PC-9 (cell line): ENCODE results near the gene MSLN. TPM values are rescaled to one million over a fixed set of nuclear protein-coding genes. Genes with fewer than 3 reads are reported as not detected.

Experiments
- BruUV-seq: library from RNA; stranded (reverse); fragments of 400-500 nt; replicated peaks from 2 replicates; lab custom pipeline; 2021; lab: Mats Ljungman, UMichigan
- CTCF ChIA-PET: fragments of 300-600 bp; sonication (Branson Sonifier 250); formaldehyde crosslinking; loops from one replicate; lab custom pipeline; 2022; ENCODE audit warnings: antibody characterized with exemption; lab: Charles Lee
- POLR2A ChIA-PET: fragments of 300-600 bp; sonication (Branson Sonifier 250); formaldehyde crosslinking; loops from one replicate; lab custom pipeline; 2022; ENCODE audit warnings: antibody characterized with exemption; ENCODE audit not compliant: unreplicated experiment; lab: Charles Lee
- DNase-seq, 2 experiments: peaks; one replicate each; pipeline versions ENCODE4 v3.0.0 to v3.0.0-alpha.2; 2015 to 2022; ENCODE audit warnings: mixed read lengths in 1 of 2
- H2AFZ ChIP-seq: fragments of 200-600 bp; sonication (generic); 2 replicates; pipeline ENCODE4 v1.8.1; 2017; ENCODE audit warnings: antibody characterized with exemption
- H3F3A ChIP-seq: fragments of 200-600 bp; sonication (generic); 2 replicates; pipeline ENCODE4 v1.8.1; 2017; ENCODE audit warnings: antibody characterized with exemption, mild to moderate bottlenecking, low read depth; ENCODE audit not compliant: insufficient read depth
- H3K27ac ChIP-seq: fragments of 200-600 bp; sonication (generic); 2 replicates; pipeline ENCODE4 v1.6.1; 2016; ENCODE audit warnings: mixed run types
- H3K27me3 ChIP-seq: fragments of 200-600 bp; sonication (generic); 2 replicates; pipeline ENCODE4 v1.6.1; 2016; ENCODE audit warnings: low read depth, mixed run types; ENCODE audit not compliant: insufficient read depth
- H3K36me3 ChIP-seq: fragments of 200-600 bp; sonication (generic); 2 replicates; pipeline ENCODE4 v1.6.1; 2016; ENCODE audit warnings: low read depth, mixed run types
- H3K4me1 ChIP-seq: fragments of 200-600 bp; sonication (generic); replicated peaks from 2 replicates; pipeline ENCODE4 v1.6.1; 2016; ENCODE audit warnings: mixed run types; ENCODE audit not compliant: insufficient read depth
- H3K4me2 ChIP-seq: fragments of 200-600 bp; sonication (generic); 2 replicates; pipeline ENCODE4 v1.6.1; 2017; ENCODE audit warnings: mixed run types
- H3K4me3 ChIP-seq: fragments of 200-600 bp; sonication (generic); 2 replicates; pipeline ENCODE4 v1.6.1; 2016; ENCODE audit warnings: mixed run types
- H3K79me2 ChIP-seq: fragments of 200-600 bp; sonication (generic); 2 replicates; pipeline ENCODE4 v1.6.1; 2017; ENCODE audit warnings: low read depth, mixed run types
- H3K9me2 ChIP-seq: fragments of 200-600 bp; sonication (generic); 2 replicates; pipeline ENCODE4 v1.8.1; 2017; ENCODE audit warnings: mild to moderate bottlenecking; ENCODE audit not compliant: insufficient read depth
- H3K9me3 ChIP-seq: fragments of 200-600 bp; sonication (generic); 2 replicates; pipeline ENCODE4 v1.8.1; 2016; ENCODE audit warnings: low read depth; ENCODE audit not compliant: insufficient read depth
- H4K20me1 ChIP-seq: fragments of 200-600 bp; sonication (generic); 2 replicates; pipeline ENCODE4 v1.8.1; 2017; ENCODE audit not compliant: insufficient read depth
- EZH2 ChIP-seq: fragments of 200-600 bp; sonication (generic); IDR thresholded peaks from 2 replicates; pipeline ENCODE4 v1.8.0; 2017; ENCODE audit warnings: antibody characterized with exemption, low read depth
- intact Hi-C: fragments of 100-400 bp; cut with micrococcal nuclease; formaldehyde crosslinking; loops from one replicate; pipeline ENCODE4 v1.10.0; 2022; ENCODE audit not compliant: unreplicated experiment
- total RNA-seq: library from RNA; stranded (reverse); gene quantifications from 2 replicates; pipeline ENCODE4 v1.2.3, GENCODE V29; 2021
- TF ChIP-seq, protein P1 (sequence below): fragments of 200-600 bp; sonication (generic); conservative IDR thresholded peaks from 2 replicates; pipeline ENCODE4 v1.6.1; 2017; ENCODE audit warnings: mixed run types, antibody characterized with exemption, mild to moderate bottlenecking, moderate library complexity

The MSLN gene
- total RNA-seq, 1 experiment from 2014 or later = 59.9 TPM

DNA sequence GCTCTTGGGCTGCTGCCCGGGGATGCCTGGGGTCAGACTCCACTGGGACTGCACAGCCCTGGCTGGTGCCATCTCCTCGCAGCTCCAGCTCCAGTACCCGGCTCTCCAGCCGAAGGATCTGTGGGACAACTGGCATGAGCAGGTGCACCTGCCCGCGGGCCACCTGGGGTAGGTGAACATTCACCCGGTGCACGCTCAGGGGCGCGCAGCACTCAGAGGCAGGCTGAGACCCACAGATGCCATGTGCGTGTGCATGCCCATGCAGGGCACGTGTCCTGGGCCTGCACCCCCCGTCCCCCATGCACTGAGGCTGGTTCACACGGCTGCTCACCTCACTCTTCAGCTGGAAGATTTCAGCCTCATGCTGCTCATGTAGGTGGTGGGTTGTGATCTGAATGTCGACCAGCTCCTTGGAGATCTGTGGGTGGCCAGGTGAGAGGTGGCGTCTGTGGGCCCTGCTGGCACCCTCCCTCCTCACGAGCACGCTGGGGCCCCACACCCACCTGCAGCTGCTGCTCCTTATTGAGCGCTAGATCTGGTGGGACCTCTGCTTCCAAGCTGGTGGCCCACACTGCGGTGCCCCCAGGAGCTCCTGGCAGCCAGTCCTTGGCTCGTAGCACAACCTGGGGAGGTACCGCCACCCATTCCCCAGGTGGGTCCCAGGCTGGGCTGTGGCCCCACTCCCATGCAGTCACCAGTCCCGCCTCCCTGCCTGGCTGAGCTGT, 34.9 kb upstream of the MSLN start:
- no peak overlapping the region for H2AFZ ChIP-seq
- no peaks in the 10 kb centered on the region for H3K9me2 ChIP-seq
- no peaks in the 10 kb centered on the region for H3K9me3 ChIP-seq
- H3K27ac ChIP-seq = no peak overlapping the region
- H3K4me3 ChIP-seq = no peak overlapping the region
- CTCF ChIA-PET = interaction anchor here (0.6 kb wide), 1 partner anchor 256 kb away, joined by 10 read pairs; the partner anchor contains the start of gene SOX8
- no peak for TF ChIP-seq EZH2
- TF ChIP-seq, protein P1, sequence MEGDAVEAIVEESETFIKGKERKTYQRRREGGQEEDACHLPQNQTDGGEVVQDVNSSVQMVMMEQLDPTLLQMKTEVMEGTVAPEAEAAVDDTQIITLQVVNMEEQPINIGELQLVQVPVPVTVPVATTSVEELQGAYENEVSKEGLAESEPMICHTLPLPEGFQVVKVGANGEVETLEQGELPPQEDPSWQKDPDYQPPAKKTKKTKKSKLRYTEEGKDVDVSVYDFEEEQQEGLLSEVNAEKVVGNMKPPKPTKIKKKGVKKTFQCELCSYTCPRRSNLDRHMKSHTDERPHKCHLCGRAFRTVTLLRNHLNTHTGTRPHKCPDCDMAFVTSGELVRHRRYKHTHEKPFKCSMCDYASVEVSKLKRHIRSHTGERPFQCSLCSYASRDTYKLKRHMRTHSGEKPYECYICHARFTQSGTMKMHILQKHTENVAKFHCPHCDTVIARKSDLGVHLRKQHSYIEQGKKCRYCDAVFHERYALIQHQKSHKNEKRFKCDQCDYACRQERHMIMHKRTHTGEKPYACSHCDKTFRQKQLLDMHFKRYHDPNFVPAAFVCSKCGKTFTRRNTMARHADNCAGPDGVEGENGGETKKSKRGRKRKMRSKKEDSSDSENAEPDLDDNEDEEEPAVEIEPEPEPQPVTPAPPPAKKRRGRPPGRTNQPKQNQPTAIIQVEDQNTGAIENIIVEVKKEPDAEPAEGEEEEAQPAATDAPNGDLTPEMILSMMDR = no peak
- H3K79me2 ChIP-seq = peaks cover 4% of the 10 kb centered on the region; the same call in 1 of the 2 replicates
- H3F3A ChIP-seq = peaks cover 31% of the 10 kb centered on the region
- BruUV-seq = no TSS peak
- H3K27me3 ChIP-seq = no peaks in the 10 kb centered on the region
- POLR2A ChIA-PET = interaction anchor here (0.6 to 1.4 kb wide), 5 partner anchors 11 to 70 kb away, joined by 3 to 6 read pairs (median 3); partner anchors contain the start of genes CHTF18, METRN and RPUSD1
- peaks cover 6% of the 10 kb centered on the region; the same call in 1 of the 2 replicates for H3K4me1 ChIP-seq
- H3K4me2 ChIP-seq = no peak overlapping the region
- peaks cover 4% of the 10 kb centered on the region; the same call in 1 of the 2 replicates for H4K20me1 ChIP-seq
- no peak for DNase-seq
- H3K36me3 ChIP-seq = no peaks in the 10 kb centered on the region
- intact Hi-C loops = no loop called here

DNA sequence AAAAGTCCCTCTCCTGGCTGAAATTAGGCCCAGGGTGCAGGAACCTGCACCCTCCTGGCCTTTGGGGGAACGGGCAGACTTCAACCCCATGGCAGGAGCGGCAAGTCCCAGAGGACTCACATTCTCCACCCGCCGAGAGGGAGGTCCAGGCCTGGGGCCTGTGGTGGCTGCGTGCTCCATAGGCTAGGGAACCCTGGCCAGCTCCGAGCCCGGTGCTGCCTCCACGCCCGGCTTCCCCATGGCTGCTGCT, 34.4 kb upstream of the MSLN start:
- H3F3A ChIP-seq = peaks cover 29% of the 10 kb centered on the region
- no peak overlapping the region for H2AFZ ChIP-seq
- intact Hi-C loops = no loop called here
- H3K4me3 ChIP-seq = no peak overlapping the region
- peak in 1 of 2 experiments; percentile 15 for DNase-seq
- no peaks in the 10 kb centered on the region for H3K36me3 ChIP-seq
- ChIA-PET CTCF (no interaction called here), POLR2A (interaction anchor here (0.6 to 1.2 kb wide), 4 partner anchors 11 to 70 kb away, joined by 3 read pairs; partner anchors contain the start of genes CHTF18, METRN and RPUSD1)
- no TSS peak for BruUV-seq
- H3K27ac ChIP-seq = no peak overlapping the region
- peaks cover 6% of the 10 kb centered on the region; the same call in 1 of the 2 replicates for H3K4me1 ChIP-seq
- no peaks in the 10 kb centered on the region for H3K9me2 ChIP-seq
- H3K79me2 ChIP-seq = peaks cover 4% of the 10 kb centered on the region; the same call in 1 of the 2 replicates
- peaks cover 4% of the 10 kb centered on the region; the same call in 1 of the 2 replicates for H4K20me1 ChIP-seq
- H3K27me3 ChIP-seq = no peaks in the 10 kb centered on the region
- TF ChIP-seq, protein P1 = no peak
- no peak for TF ChIP-seq EZH2
- H3K4me2 ChIP-seq = 0 out of 2 replicates have a peak overlapping the region, but pooled peaks have one; percentile 99
- H3K9me3 ChIP-seq = no peaks in the 10 kb centered on the region

DNA sequence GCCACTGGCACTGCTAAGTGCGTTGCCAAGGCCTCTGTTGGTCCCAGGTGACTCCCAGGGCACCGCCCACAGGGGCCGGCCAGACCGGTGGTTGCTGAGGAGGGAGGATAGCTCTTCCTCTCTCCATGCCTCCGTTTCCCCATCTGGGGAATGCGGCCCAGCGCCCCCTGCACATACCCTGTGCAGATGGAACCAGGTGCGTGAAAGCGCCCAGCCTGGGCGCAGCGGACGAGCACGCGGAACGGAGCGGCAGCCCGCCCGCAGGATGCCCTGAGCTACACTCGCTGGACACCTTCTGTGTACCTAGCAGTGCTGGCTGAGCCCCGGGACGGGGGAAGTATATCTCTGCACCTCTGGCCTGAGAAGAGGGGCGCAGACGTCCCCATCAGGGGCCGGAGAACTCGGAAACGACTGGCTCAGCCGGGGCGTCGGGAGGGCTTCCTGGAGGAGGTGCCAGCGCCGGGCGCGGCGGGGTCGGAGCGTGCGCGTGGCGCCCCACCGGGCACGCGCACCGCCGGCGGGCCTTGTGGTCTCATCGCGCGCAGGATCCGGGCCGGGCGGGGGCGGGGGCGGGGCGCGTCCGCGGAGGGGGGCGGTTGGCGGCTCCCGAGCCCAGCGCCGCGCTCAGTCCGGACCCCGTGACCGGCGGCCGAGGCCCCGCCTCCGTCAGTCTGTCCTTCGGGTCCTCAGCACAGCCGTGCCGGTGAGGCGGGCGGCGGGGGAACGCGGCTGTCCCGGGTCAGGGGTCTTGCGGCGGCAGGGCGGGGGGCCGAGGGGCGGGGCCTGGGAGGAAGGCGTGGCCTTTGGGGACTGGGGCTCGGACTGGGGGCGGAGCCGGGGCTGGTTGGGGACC, 33.9 kb upstream of the MSLN start, which contains the start of the genes CCDC78 and HAGHL:
Gene CCDC78, minus strand, starts transcription at position 6 of the 853 bp plus-strand sequence. CDS start 76 bp downstream, outside the sequence.
Gene HAGHL, plus strand, starts transcription at position 669 of the 853 bp plus-strand sequence. CDS start 404 bp downstream, outside the sequence.
- Histone ChIP-seq H3K4me2 (peak within 1 kb of the TSS; percentile 99), H2AFZ (peak within 1 kb of the TSS; percentile 74), H4K20me1 (peaks cover 4% of the 10 kb centered on the region; the same call in 1 of the 2 replicates), H3K27ac (no peak within 1 kb of the TSS), H3F3A (peaks cover 26% of the 10 kb centered on the region), H3K27me3 (no peaks in the 10 kb centered on the region), H3K9me3 (no peaks in the 10 kb centered on the region), H3K4me1 (peaks cover 5% of the 10 kb centered on the region; the same call in 1 of the 2 replicates), H3K4me3 (peak within 1 kb of the TSS; percentile 93), H3K79me2 (peaks cover 4% of the 10 kb centered on the region; the same call in 1 of the 2 replicates), H3K9me2 (no peaks in the 10 kb centered on the region), H3K36me3 (no peaks in the 10 kb centered on the region)
- peak; percentile 36 to 75 for DNase-seq
- ChIA-PET CTCF (no interaction called here), POLR2A (interaction anchor here (0.6 to 1.2 kb wide), 5 partner anchors 12 to 69 kb away, joined by 3 read pairs; partner anchors contain the start of genes CHTF18, METRN and RPUSD1)
- intact Hi-C loops = no loop called here
- no TSS peak for BruUV-seq
- TF ChIP-seq, protein P1 = no peak
- TF ChIP-seq EZH2 = no peak
